ENCODE measurements around the gene LSM2.
A peak's percentile ranks its signal among the peaks of the same experiment; 100 is the strongest.

LSM2 gene

DNA sequence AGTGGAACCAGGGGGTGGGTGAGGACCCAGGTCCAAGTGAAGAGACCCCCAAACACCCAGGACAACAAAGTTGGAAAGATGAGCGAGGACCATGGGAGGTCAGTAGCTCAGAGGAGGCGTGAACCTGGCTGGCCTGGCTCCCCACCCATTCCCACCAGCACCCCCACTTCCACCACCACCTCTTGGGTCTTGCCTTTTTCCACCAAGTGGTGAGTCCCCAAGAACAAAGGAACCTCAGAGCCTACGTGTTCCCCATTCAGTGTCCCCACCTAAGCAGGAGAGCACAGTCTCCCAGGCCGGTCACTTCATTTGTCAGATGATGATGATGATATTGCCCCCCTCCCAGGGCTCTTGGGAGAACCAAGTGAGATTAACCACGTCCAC lies 29.1 kb downstream of the LSM2 start:
- DNase-seq (ENCODE audit: low read depth in 1 of 2, low spot score in 1 of 2), result no peak

DNA sequence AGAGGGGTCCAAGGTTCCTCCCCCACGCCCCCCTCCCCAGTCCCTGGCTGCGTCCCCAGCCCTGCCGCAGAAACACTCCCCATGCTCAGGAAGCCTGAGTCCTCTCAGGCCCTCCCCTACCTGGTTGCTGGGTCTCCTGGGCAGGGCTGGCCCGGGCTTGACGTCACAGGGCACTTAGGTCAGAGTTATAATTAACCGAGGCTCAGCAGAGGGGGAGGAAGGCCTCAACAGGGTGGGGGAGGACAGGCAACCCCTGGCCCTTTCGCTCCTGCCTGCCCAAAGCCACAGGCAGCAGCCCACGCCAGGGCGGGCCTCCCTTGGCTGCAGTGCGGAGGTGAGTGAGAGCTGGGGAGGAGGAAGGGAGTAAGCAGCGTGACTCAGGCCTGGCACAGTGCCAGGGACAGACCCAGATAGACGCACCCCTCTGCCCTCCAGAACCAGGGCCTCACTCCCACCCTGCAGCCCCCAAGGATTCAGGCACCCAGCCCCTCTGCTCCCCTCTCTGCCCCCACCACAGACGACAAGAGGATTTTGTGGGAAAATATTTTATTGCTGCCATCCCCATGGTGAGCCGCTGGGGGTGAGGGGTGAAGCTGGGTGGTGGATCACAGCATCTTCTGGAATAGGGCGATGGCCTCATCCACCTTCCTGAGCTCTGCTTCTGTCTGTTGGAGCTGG lies 29.6 kb downstream of the LSM2 start, which contains the start of gene VWA7:
TSS of gene VWA7 (minus strand) at position 340 of the 678 bp plus-strand sequence. CDS start 549 bp downstream, outside the sequence.
- DNase-seq (ENCODE audit: low read depth in 1 of 2, low spot score in 1 of 2), result peak; percentile 60 to 62

DNA sequence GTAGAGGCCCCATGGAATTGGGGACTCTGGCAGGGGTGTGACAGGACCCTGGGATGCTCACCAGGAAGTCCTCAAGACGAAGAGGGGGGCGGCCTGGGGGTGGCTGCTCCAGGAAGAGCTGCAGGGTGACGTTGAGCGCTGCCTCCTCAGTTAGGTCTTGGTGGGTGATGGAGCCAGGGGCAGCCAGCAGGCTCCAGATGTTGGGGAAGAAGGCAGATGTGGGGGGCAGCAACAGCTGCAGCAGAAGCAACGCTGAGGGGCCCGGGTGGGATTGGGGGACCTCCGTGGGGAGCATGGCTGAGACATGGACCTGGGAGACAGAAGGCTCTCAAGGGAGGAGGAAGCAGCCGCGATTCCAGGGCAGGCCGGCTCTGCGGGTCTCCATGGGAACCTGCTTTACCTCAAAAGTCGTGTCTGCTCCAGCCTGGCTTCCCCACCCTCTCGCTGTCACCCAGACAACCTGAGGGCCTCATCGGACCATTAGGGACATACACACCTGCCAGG lies 30.2 kb downstream of the LSM2 start:
- no peak for DNase-seq (ENCODE audit: low read depth in 1 of 2, low spot score in 1 of 2)

DNA sequence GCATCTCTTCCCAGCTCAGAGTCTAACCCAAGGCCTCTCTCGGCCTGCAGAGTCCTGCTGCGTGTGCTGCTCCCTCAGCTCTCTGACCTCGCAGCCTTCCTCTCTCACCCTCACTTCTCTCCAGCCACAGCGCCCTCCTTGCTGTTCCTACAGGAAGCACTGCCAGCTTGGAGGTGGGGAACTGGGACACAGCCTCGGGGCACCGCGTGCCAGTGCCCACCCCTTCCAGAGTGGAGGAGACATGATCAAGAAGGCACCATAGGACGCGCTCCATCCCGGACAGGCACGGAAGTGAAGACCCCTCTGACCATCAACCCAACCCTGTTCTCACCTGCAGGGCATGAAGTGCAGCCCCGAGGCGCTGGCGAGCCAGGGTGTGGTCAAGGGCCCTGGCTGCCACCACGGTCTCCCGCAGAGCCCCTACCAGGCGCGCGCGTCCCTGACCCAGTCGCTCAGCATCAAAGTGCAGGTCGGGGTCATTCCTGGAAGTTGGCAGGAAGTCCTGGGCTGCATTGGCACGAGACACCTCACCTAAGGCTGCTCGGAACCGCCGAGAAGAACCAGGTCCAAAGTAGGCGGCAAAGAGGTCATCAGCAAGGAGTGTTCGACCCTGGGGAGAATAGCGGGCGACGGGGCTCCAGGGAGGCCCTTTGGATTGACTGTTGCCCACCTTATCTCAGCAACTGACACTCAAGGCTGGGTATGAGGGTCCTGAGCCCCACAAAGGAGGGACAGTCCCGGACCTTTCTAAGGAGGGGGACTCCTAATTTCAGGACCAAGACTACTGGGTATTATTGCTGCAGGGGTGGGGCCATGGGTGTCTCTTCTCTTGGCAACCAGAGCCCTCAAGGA lies 30.9 kb downstream of the LSM2 start:
- no peak for DNase-seq (ENCODE audit: low read depth in 1 of 2, low spot score in 1 of 2)

DNA sequence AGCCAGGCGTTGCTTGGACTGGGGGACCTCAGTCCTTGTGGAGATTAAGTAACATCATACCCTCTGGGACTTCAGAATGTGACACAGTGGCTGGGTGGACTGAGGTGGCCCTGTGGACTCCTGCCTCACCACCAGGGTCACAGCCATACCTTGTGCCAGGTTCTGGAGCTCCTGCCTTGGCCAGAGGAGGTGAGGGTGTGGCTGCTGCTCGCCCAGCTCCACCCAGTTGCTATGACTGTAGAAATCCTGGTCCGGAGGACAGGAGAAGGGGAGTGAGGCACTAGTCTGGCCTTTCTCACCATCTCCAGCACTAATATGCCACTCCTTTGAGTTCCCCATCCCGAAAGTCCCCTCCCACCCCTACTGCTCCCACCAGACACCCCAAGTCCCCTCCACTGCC lies 31.6 kb downstream of the LSM2 start:
- DNase-seq (ENCODE audit: low read depth in 1 of 2, low spot score in 1 of 2), result no peak

DNA sequence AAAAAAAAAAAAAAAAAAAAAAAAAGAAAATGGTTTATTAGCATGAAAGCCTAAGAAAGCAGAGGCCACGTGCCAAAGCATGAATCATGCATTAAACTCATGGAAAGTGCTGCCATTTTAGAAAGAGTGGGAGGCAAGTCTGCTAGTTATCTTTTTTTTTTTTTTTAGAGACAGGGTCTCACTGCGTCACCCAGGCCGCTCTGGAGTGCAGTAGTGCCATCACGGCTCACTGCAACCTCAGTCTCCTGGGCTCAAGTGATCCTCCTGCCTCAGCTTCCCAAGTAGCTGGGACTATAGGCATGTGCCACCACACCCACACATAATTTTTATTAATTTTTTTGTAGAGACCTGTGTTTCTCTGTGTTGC lies 34.8 kb downstream of the LSM2 start:
- peak in 1 of 2 donors; percentile 40 for DNase-seq (ENCODE audit: low read depth in 1 of 2, low spot score in 1 of 2)

DNA sequence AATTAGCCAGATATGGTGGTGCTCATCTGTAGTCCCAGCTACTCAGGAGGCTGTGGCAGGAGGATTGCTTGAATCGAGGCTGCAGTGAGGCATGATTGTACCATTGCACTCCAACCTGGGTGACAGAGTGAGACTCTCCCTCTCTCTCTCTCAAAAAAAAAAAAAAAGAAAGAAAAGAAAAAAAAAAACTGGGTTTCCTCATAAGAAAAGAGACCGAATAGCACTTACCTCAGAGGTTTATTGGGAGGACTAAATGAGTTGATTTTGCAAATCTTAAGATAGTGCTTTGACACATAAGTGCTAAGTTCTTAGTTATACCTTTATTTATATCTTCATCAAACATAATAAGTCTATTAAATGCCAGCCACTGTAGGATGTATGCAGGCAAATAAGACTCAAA lies 35.9 kb downstream of the LSM2 start:
- DNase-seq (ENCODE audit: low read depth in 1 of 2, low spot score in 1 of 2), result no peak

DNA sequence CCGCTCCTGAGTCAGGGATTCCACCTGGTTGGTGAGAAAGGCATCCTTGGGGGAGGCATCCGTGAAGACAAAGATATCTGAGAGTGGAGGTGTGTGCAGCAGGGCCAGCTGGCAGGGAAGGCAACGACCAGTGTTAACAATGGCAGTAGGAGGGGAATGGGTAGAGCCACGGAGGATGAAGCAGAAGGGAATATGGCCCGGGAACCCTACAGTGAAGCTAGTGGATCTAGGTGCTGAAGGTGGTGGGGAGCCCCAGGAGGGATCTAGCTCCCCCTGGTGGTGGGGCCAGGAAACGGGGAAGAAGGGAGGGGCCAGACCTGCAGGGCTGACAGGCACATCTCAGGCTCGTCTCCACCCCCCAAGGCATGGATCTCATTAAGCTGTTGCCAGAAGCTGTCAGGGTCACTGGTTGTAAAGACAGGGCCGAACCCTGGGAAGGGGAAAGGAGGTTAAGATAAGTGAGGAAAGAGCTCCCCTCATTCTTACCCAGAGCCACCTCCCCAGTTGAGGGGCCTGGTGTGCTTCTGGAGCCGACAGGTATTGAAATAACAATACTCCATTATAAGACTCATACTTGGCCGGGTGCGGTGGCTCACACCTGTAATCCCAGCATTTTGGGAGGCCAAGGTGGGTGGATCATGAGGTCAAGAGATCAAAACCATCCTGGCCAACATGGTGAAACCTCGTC lies 36.9 kb downstream of the LSM2 start:
- DNase-seq (ENCODE audit: low read depth in 1 of 2, low spot score in 1 of 2), result peak; percentile 69 to 76

DNA sequence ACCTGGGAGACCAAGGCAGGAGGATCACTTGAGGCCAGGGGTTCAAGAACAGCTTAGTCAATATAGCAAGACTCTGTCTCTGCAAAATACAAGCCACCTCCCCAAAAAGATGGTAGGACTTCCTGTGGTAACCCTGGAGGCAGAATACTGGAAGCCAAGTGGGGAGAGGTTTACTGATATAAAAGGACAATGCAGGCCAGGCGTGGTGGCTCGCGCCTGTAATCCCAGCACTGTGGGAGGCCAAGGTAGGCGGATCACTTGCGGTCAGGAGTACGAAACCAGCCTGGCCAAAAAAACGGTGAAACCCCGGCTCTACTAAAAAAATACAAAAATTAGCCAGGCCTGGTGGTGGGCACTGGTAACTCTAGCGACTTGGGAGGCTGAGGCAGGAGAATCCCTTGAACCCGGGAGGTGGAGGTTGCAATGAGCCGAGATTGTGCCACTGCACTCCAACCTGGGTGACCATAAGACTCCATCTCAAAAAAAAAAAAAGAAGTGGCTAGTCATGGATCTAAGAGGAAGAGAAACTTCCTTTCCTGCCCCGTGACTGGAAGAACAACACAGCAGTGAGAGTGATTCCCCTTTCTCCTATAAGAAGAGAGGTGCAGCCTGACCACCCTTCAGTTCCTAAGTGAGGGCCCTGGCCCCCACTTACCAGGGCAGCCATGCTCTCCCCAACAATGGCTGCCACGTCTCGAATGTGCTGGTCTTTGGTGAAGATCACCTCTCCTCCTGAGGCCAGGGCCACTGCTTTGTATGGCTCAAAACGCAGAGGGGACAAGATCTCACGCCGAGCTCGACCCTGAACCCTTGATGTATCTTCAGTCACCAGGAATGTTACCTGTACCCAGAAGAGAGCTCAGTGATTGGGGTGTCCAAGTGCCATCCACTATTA lies 38.2 kb downstream of the LSM2 start:
- no peak for DNase-seq (ENCODE audit: low read depth in 1 of 2, low spot score in 1 of 2)

DNA sequence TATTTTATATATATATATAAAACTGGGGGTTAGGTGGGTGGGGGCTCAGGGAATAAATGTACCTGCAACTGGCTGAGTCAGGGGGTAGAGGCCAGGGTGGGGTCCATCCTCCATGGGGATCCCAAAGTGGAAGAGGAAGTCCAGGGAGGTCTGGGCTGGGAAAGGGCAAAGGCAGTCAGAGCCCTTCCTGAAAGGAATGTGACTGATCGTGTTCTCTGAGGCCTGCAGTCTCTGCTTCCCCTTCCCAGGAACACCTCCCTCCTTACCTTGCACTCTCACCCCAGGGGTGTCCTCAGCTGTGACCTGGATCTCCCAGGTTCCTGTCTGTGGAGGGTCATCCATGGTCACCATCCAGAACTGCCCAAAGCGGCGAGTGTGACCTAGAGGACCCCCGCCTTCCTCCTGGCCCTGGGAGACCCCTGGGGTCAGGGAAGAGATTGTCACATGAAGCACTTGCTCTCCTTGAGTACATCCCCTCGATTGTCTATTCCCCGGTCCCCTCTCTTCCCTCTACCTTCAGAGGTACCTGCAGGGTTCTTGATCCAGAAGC lies 39.6 kb downstream of the LSM2 start:
- DNase-seq (ENCODE audit: low read depth in 1 of 2, low spot score in 1 of 2), result no peak

DNA sequence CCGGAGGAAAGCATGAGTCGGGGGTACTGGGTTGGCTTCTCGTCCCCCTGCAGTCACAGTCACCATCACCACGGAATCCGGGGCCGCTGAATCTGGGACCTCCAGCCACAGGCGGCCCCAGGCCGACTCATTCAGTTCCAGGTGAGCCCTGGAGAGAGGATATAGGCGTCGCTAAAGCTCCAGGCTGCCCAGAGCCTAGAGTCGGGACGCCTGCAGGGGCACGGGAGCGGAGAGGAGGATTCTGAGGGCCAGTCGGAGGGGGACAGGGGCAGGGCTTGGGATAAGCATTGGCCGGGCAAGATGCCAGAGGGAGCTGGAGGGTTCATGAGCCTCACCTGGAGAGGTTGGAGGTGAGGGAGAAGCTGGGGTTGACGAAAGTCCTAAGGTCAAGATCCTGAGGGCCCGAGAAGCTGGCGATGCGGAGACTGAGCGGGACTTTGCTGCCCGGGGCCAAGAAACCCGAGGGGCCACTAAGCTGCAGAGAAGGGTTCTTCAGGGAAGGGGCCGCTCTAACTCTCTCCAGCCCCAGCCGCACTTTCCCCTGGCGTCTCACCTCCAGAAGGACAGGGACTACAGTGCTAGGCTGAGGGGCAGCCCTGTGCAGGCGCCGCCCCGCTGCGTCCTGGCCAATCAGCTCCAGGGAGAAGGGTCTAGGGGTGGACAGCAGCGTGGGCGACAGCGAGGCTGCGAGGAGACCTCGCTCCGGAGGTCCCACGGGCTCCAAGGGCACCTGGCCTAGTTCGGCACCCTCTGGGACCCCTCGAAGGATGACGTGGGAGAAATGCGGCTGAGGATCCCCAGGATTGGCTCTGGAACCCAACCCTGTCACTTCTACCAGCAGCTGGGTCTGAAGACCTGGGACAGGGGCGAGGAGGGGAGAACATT lies 40.6 kb downstream of the LSM2 start:
- DNase-seq (ENCODE audit: low read depth in 1 of 2, low spot score in 1 of 2), result no peak

DNA sequence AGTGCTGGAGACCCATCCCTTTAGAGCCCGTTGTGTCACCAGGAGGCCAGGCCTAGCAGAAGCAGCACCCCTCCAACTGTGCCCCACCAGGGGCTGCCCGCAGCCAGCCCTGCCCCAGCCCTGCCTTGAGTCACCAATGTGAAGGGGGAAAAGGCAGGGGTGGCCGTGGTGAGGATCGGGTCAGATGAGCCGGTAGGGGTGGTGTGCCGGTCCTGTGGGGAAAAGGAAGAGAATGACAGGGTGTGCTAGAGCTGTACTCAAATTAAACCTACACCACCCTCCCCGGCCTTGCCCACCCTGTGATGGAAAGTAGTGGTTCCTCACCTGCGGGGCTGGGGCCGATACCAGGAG lies 41.2 kb downstream of the LSM2 start:
- no peak for DNase-seq (ENCODE audit: low read depth in 1 of 2, low spot score in 1 of 2)

DNA sequence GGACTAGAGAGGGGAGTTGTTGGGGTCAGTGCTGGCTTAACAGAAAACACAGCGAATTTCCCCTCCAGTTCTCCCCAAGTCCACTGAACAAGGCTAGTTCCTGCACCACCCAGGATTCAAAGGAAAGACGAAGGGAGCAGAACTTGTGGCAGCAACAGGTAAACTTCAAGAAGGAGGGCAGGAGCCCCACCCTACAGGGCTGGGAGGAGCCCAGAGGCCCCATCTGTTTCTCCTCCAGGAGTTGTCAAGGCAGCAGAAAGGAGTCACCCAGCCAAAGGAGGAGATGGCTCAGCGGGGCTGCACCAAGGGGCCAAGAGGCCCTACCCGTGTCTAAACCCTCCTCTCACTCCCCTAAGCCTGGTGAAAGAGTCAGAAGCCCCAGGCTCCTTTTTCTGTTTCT lies 42.6 kb downstream of the LSM2 start:
- no peak for DNase-seq (ENCODE audit: low read depth in 1 of 2, low spot score in 1 of 2)

DNA sequence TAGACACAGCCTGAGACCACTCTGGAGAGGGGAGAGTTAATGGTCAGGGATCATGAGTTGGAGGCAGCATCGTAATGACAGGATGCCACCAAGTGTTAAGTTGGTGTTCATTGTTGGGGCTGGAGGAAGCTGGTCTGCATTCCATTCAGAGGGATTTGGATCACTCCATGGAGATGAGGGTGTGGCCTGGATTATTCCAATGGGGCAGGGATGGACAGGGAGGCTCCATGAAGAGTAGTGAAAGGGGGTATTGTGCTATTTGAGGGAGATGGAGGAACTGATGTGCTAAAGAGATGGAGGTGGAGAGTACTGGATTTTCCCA lies 43.2 kb downstream of the LSM2 start:
- DNase-seq (ENCODE audit: low read depth in 1 of 2, low spot score in 1 of 2), result no peak

DNA sequence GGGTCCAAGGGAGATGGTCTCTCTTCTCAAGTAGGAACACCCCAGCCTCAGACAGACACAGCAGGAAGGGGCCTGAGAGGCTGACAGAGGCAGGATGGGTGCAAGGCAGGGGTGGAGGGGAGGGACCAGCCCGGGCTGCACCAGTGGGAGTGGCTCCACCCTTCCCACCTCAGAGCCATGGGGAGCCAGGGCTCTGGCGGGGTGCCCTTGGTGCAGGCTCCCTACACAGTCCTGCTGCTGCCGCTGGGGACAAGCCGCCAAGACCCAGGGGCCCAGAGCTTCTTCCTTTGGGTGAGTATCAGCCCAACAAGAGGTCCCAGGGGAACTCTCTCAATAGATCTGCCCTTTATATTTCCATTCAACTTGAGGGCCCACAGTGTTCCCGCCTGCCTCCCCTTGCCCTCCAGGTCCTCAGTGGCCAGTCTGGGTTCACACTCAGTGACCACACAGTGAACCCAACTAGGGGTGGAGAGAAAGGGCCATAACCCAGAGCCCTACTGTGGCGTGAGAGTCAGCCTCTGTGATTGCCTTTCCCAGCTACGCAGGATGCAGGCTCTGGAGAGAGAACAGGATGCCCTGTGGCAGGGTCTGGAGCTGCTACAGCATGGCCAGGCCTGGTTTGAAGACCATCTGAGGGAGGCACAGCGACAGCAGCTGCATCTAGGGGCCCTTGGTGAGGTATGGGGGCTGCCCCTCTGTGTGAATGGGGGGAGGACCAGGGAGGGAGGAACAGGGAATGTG lies 43.7 kb downstream of the LSM2 start:
- no peak for DNase-seq (ENCODE audit: low read depth in 1 of 2, low spot score in 1 of 2)

DNA sequence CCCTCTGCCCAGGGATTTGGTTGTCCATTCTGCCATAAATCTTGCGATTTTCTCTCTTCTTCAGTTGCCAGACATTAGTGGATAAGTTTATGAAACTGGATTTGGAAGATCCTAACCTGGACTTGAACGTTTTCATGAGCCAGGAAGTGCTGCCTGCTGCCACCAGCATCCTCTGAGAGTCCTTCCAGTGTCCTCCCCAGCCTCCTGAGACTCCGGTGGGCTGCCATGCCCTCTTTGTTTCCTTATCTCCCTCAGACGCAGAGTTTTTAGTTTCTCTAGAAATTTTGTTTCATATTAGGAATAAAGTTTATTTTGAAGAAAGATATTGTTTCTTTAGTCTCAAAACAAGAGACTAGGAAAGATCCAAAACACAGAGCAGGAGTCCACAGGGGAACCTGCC lies 44.4 kb downstream of the LSM2 start, which contains the start of gene SAPCD1:
TSS of gene SAPCD1 (plus strand) at position 301 of the 400 bp plus-strand sequence. CDS start 399 bp downstream, outside the sequence.
- no peak for DNase-seq (ENCODE audit: low read depth in 1 of 2, low spot score in 1 of 2)

DNA sequence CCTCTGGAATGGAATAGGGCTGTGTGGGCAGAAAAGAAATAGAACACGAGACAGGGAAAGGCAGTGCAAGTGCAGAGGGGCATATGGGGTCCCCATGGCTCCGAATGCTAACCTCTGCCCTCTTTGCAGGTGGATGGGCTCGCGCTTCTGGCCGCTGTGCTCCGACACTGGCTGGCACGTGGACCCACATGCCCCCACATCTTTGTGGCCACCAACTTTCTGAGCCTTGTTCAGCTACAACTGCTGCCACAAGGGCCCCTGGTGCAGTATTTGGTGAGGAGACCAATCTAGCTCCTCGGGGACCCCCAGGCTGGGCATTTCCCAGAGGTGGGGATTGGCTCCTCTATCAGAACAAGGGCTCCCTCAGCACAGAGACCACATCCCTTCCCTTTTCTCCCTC lies 45.4 kb downstream of the LSM2 start:
- DNase-seq (ENCODE audit: low read depth in 1 of 2, low spot score in 1 of 2), result no peak

DNA sequence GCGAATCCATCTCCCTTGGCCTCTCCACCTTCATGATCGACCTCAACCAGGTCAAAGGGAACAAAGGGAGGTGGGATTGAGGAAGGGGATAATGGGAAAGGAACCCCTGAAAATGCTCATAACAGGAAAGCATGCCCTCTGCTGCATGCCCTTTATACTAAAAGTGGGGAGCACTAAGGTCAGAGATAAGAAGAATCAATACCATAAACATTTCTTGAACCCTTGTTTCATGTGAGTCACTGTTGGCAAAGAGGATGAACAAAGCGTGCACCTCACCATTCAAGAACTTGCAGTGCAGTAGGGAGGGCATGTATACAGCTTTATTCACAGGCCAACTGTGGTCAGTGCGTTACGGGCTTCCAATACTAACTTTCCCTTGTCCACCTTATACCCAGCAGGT lies 46.0 kb downstream of the LSM2 start:
- DNase-seq (ENCODE audit: low read depth in 1 of 2, low spot score in 1 of 2), result no peak

DNA sequence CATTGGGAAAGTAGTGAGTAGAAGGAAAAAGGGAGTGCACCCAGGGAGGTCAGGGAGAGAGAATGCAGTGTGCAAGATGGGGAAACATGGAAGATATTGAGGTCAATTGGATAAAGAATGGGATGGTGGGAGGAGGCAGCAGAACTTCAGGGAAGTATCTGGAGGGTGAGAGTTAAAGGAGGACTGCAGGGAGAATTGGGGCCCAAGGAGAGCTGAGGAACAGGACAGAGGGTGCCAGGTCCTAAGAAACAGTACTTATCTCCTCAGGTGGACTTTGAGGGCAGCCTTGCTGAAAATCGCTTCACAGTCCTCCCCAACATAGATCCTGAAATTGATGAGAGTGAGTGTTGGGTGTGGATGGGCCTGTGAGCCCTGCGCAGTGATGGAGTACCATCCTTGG lies 48.5 kb downstream of the LSM2 start:
- DNase-seq (ENCODE audit: low read depth in 1 of 2, low spot score in 1 of 2), result no peak
